Left lung (tissue), 14 donors: Measurements from ENCODE around the gene FAM171A1. TPM values are rescaled to one million over a fixed set of nuclear protein-coding genes. Genes with fewer than 3 reads are reported as not detected.

Source experiments
- ATAC-seq: fragments of 200-7000 bp; cut with Tn5 transposase; one replicate; pipeline ENCODE4 v1.9.1; 2020; ENCODE audit warnings: moderate library complexity
- DNase-seq, 4 donors: peaks; one replicate each; pipeline ENCODE4 v3.0.0-alpha.2; 2013 to 2020
- H3K27ac ChIP-seq, 2 donors: fragments of 200-600 bp; sonication (generic) in 1 of 2; one replicate each; pipeline versions ENCODE4 v1.5.0 to v1.8.0; 2020 to 2021
- H3K27me3 ChIP-seq, 2 donors: fragments of 200-600 bp; sonication (generic) in 1 of 2; one replicate each; pipeline versions ENCODE4 v1.5.0 to v1.8.0; 2020 to 2021
- H3K36me3 ChIP-seq, 2 donors: fragments of 200-600 bp; sonication (generic) in 1 of 2; one replicate each; pipeline versions ENCODE4 v1.5.0 to v1.8.0; 2020 to 2021
- H3K4me1 ChIP-seq, 2 donors: fragments of 200-600 bp; one replicate each; pipeline ENCODE4 v1.8.0; 2021
- H3K4me3 ChIP-seq, 2 donors: fragments of 200-600 bp; sonication (generic) in 1 of 2; one replicate each; pipeline versions ENCODE4 v1.5.0 to v1.8.0; 2020 to 2021; ENCODE audit warnings: mild to moderate bottlenecking in 1 of 2
- H3K9me3 ChIP-seq, 2 donors: fragments of 200-600 bp; sonication (generic) in 1 of 2; one replicate each; pipeline versions ENCODE4 v1.5.0 to v1.8.0; 2020 to 2021
- intact Hi-C, 2 donors: fragments of 100-400 bp; cut with DNase I; formaldehyde crosslinking; loops; one replicate each; pipeline versions ENCODE4 v1.11.2 to v1.14.2; 2022
- long read RNA-seq, 12 donors: library from polyadenylated mRNA in 2 of 12; unstranded in 2 of 12; transcript quantifications; one replicate each; pipeline ENCODE4 v2.0.0 and lab custom pipeline, GENCODE V29; 2019 to 2026
- polyA plus RNA-seq, 6 donors: library from polyadenylated mRNA; unstranded; fragments of 120-200 nt; gene quantifications; one replicate each; pipeline ENCODE4 v1.2.1, GENCODE V29; 2013; ENCODE audit not compliant: insufficient read length in 6 of 6
- total RNA-seq, 2 donors: library from RNA; stranded (reverse); fragmentation: NEBNext Ultra II Directional; extraction: Animal tissue kit (Norgen Biotek cat#: 25700); gene quantifications; one replicate each; pipeline ENCODE4 v1.2.1, GENCODE V29; 2021
- TF ChIP-seq, protein P1 (sequence below), 2 donors: fragments of 200-600 bp; sonication (generic) in 1 of 2; IDR thresholded peaks; one replicate each; pipeline versions ENCODE4 v1.5.0 to v1.8.0; 2021; ENCODE audit warnings: antibody characterized with exemption in 2 of 2
- donor health status: DM: no; HTN: yes; CAD: no.
- donor health status: DM: no; HTN: no; CAD: no.

Gene FAM171A1
- 10 to 100 TPM; 13.2 to 16.0 TPM for total RNA-seq
- 10 to 100 TPM; 58.1 to 77.7 (median 68.8) TPM for polyA plus RNA-seq
- long read RNA-seq, donor 1, transcript FAM171A1-201 (8 exons, 3,952 nt): major isoform, 19 of 19 reads
- long read RNA-seq, donor 1, partial matches to known transcripts: 0 of 19 reads
- long read RNA-seq, donor 1, other reads (novel, unspliced or antisense): 0 of 19 reads
- long read RNA-seq, donor 2, transcript FAM171A1-201 (8 exons, 3,952 nt): major isoform, 20 of 27 reads
- long read RNA-seq, donor 2, partial matches to known transcripts: 7 of 27 reads
- long read RNA-seq, donor 2, other reads (novel, unspliced or antisense): 0 of 27 reads
- long read RNA-seq, donor 3, transcript FAM171A1-201 (8 exons, 3,952 nt): major isoform, 17 of 17 reads
- long read RNA-seq, donor 3, partial matches to known transcripts: 0 of 17 reads
- long read RNA-seq, donor 3, other reads (novel, unspliced or antisense): 0 of 17 reads
- long read RNA-seq, donor 4, partial matches to known transcripts: 0 of 1 reads
- long read RNA-seq, donor 4, other reads (novel, unspliced or antisense): 1 of 1 reads
- long read RNA-seq, donor 5, transcript FAM171A1-201 (8 exons, 3,952 nt): major isoform, 12 of 22 reads
- long read RNA-seq, donor 5, partial matches to known transcripts: 5 of 22 reads
- long read RNA-seq, donor 5, other reads (novel, unspliced or antisense): 5 of 22 reads
- long read RNA-seq, donor 6, transcript FAM171A1-201 (8 exons, 3,952 nt): major isoform, 8 of 8 reads
- long read RNA-seq, donor 6, partial matches to known transcripts: 0 of 8 reads
- long read RNA-seq, donor 6, other reads (novel, unspliced or antisense): 0 of 8 reads
- long read RNA-seq, donor 7, partial matches to known transcripts: 6 of 10 reads
- long read RNA-seq, donor 7, other reads (novel, unspliced or antisense): 0 of 10 reads
- long read RNA-seq, donor 8, transcript FAM171A1-201 (8 exons, 3,952 nt): major isoform, 17 of 45 reads
- long read RNA-seq, donor 8, partial matches to known transcripts: 28 of 45 reads
- long read RNA-seq, donor 8, other reads (novel, unspliced or antisense): 0 of 45 reads
- long read RNA-seq, donor 9: 0 reads
- long read RNA-seq, donor 10, partial matches to known transcripts: 0 of 1 reads
- long read RNA-seq, donor 10, other reads (novel, unspliced or antisense): 1 of 1 reads
- long read RNA-seq, donor 11, transcript FAM171A1-201 (8 exons, 3,952 nt): major isoform, 14 of 20 reads
- long read RNA-seq, donor 11, partial matches to known transcripts: 0 of 20 reads
- long read RNA-seq, donor 11, other reads (novel, unspliced or antisense): 6 of 20 reads
- long read RNA-seq, donor 12, transcript FAM171A1-201 (8 exons, 3,952 nt): major isoform, 12 of 17 reads
- long read RNA-seq, donor 12, partial matches to known transcripts: 0 of 17 reads
- long read RNA-seq, donor 12, other reads (novel, unspliced or antisense): 5 of 17 reads

DNA sequence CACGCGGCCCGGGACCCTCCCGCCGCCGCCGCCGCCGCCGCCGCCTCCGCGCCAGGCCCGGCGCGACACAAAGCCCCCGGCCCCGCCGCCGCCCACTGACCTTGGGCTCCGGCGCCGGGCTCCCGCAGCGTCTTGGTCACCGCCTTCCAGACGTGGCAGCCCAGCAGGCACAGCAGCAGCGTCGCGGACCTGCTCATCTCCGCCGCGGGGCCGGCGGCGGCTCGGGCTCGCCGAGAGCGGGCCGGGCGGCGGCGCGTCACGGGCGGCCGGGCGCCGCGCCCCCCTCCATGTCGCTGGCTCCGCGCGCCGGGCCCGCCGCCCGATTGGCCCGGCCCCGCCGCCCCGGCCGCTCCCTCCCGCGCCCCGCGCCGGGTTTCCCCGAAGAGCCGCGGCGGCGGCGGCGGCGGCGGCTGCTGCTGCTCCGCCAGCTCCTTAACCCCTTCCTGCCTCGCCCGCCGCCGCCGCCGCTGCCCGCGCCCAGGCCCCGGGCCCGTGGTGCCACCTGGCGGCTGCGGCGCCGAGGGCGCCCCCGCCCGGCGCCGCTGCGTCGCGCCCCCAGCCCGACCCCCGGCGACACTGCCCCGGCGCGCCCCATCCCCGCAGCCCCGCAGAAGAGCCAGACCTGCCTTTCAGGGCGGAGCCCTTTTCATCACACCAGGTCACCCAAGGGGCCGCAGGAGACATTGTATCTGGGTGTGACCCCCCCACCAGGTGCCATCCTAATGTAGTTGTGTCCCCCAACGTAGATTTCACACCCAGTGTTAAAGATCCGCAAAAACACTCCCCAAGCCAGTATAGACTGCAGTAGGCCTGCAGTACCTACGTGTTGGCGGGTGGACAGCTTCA, at the start of gene FAM171A1:
FAM171A1 (minus strand) TSS at position 434 of the 846 bp plus-strand sequence; CDS start at position 197, 237 bp downstream.
- peak; percentile 82 for ATAC-seq
- H3K27ac ChIP-seq: peak within 1 kb of the TSS; percentile 45 to 65
- H3K36me3 ChIP-seq: no peaks in the 10 kb centered on the region
- intact Hi-C loops: no loop called here
- peak within 1 kb of the TSS; percentile 46 to 50 for H3K4me3 ChIP-seq
- DNase-seq: peak; percentile 39 to 80 (median 57)
- peaks cover 0 to 87% of the 10 kb centered on the region in 2 donors for H3K27me3 ChIP-seq
- no peaks in the 10 kb centered on the region for H3K9me3 ChIP-seq
- TF ChIP-seq, protein P1, sequence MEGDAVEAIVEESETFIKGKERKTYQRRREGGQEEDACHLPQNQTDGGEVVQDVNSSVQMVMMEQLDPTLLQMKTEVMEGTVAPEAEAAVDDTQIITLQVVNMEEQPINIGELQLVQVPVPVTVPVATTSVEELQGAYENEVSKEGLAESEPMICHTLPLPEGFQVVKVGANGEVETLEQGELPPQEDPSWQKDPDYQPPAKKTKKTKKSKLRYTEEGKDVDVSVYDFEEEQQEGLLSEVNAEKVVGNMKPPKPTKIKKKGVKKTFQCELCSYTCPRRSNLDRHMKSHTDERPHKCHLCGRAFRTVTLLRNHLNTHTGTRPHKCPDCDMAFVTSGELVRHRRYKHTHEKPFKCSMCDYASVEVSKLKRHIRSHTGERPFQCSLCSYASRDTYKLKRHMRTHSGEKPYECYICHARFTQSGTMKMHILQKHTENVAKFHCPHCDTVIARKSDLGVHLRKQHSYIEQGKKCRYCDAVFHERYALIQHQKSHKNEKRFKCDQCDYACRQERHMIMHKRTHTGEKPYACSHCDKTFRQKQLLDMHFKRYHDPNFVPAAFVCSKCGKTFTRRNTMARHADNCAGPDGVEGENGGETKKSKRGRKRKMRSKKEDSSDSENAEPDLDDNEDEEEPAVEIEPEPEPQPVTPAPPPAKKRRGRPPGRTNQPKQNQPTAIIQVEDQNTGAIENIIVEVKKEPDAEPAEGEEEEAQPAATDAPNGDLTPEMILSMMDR (IDR thresholded peaks at IDR 0.05): no peak
- H3K4me1 ChIP-seq: peaks cover 0 to 14% of the 10 kb centered on the region in 2 donors

DNA sequence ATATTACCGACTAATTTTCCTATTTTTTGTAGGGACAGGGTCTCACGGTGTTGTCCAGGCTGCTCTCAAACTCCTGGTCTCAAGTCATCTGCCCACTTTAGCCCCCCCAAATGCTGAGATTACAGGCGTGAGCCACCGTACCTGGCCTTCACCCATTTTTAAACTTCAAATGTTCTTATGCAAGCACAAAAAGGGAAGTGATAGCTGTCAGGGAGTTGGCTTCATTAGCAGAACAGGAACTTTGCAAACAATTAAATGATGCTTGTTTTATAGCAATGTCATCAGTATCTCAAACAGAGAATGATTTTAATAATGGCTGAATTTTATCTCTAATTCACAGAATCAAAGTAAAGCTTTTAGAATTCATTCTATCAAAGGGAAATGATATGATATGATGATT, 49.8 kb upstream of the FAM171A1 start:
- no peaks in the 10 kb centered on the region for H3K4me1 ChIP-seq
- ATAC-seq: no peak

GRCh38 chr10:15419279-15419874, 48.3 kb upstream of the FAM171A1 start:
- Histone ChIP-seq H3K36me3 (no peaks in the 10 kb centered on the region), H3K27ac (no peak overlapping the region), H3K9me3 (peaks cover 0 to 9% of the 10 kb centered on the region in 2 donors), H3K4me3 (no peak overlapping the region), H3K27me3 (no peaks in the 10 kb centered on the region), H3K4me1 (no peaks in the 10 kb centered on the region)
- DNase-seq: peak in 2 of 4 donors; percentile 28 to 39
- intact Hi-C loops: no loop called here
- ATAC-seq: peak; percentile 53
- TF ChIP-seq, protein P1 (IDR thresholded peaks at IDR 0.05): peak; percentile 78 to 86

More for the DNA sequence above, 49.8 kb upstream of the FAM171A1 start:
- Histone ChIP-seq H3K27me3 (no peaks in the 10 kb centered on the region), H3K27ac (no peak overlapping the region), H3K9me3 (peaks cover 0 to 6% of the 10 kb centered on the region in 2 donors), H3K36me3 (no peaks in the 10 kb centered on the region), H3K4me3 (no peak overlapping the region)
- intact Hi-C loops: no loop called here
- TF ChIP-seq, protein P1 (IDR thresholded peaks at IDR 0.05): no peak
- no peak for DNase-seq

DNA sequence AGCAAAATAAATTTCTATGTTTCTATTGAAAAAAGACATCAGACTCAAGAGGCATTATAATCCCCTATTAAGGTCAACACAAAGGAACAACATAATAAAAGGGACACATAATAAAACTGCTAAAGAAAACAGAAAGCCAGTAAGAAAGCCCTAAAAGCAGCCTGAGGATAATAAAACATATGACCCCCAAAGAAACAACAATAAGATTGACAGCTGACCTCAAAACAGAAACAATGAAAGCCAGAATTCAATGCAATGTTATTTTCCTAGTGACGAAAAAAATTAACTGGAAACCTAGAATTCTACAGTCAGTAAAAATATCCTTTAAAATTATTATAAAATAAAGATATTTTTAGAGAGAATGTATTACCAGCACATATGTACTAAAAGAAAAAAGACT, 44.9 kb upstream of the FAM171A1 start:
- Histone ChIP-seq H3K9me3 (peaks cover 0 to 9% of the 10 kb centered on the region in 2 donors), H3K4me1 (no peaks in the 10 kb centered on the region), H3K27me3 (no peaks in the 10 kb centered on the region), H3K27ac (no peak overlapping the region), H3K36me3 (no peaks in the 10 kb centered on the region), H3K4me3 (no peak overlapping the region)
- intact Hi-C loops: no loop called here
- DNase-seq (no peak), ATAC-seq (no peak)
- TF ChIP-seq, protein P1 (IDR thresholded peaks at IDR 0.05): no peak
